Fibroblast of lung (primary cell): ENCODE results near the gene ADCYAP1R1. TPM values are rescaled to one million over a fixed set of nuclear protein-coding genes. Genes with fewer than 3 reads are reported as not detected.

Experiments
- DNase-seq, 2 donors: peaks; one replicate each; pipeline versions ENCODE4 v3.0.0 to v3.0.0-alpha.2; 2010; ENCODE audit warnings: low read depth in 2 of 2
- H2AFZ ChIP-seq: 2 replicates; pipeline ENCODE4 v1.5.1; 2012; ENCODE audit warnings: low read length, control low read depth, inconsistent platforms
- H3K27ac ChIP-seq: 2 replicates; pipeline ENCODE4 v1.5.1; 2011; ENCODE audit warnings: low read length, control low read depth; ENCODE audit not compliant: insufficient read depth
- H3K27me3 ChIP-seq: 2 replicates; pipeline ENCODE4 v1.5.1; 2011; ENCODE audit warnings: mild to moderate bottlenecking, low read length; ENCODE audit not compliant: control insufficient read depth, insufficient read depth
- H3K36me3 ChIP-seq: 2 replicates; pipeline ENCODE4 v1.5.1; 2011; ENCODE audit warnings: low read length; ENCODE audit not compliant: control insufficient read depth, insufficient read depth
- H3K4me1 ChIP-seq: 2 replicates; pipeline ENCODE4 v1.5.1; 2011; ENCODE audit warnings: low read length; ENCODE audit not compliant: control insufficient read depth, insufficient read depth; ENCODE audit errors: extremely low read depth
- H3K4me2 ChIP-seq: 2 replicates; pipeline ENCODE4 v1.5.1; 2011; ENCODE audit warnings: low read length, control low read depth; ENCODE audit not compliant: insufficient read depth; ENCODE audit errors: extremely low read depth
- H3K4me3 ChIP-seq, 4 experiments: fragments of 200-600 bp in 1 of 4; sonication (generic) in 1 of 4; replicated peaks in 1 of 4; 2 replicates each; pipeline ENCODE4 v1.5.1; 2011 to 2016; ENCODE audit warnings: low read length in 4 of 4, low read depth in 3 of 4, mild to moderate bottlenecking in 3 of 4, control low read depth in 2 of 4, inconsistent platforms in 1 of 4, mixed read lengths in 1 of 4; ENCODE audit not compliant: insufficient read depth in 1 of 4; ENCODE audit errors: control extremely low read depth in 1 of 4
- H3K79me2 ChIP-seq: 2 replicates; pipeline ENCODE4 v1.5.1; 2012; ENCODE audit warnings: mild to moderate bottlenecking, low read length, inconsistent platforms; ENCODE audit not compliant: control insufficient read depth, insufficient read depth
- H3K9ac ChIP-seq: 2 replicates; pipeline ENCODE4 v1.5.1; 2011; ENCODE audit warnings: mild to moderate bottlenecking, low read length, control low read depth; ENCODE audit not compliant: insufficient read depth
- H3K9me3 ChIP-seq: 2 replicates; pipeline ENCODE4 v1.5.1; 2012; ENCODE audit warnings: low read depth, low read length; ENCODE audit not compliant: control insufficient read depth, insufficient read depth
- H4K20me1 ChIP-seq: 2 replicates; pipeline ENCODE4 v1.5.1; 2011; ENCODE audit warnings: low read length; ENCODE audit not compliant: control insufficient read depth, insufficient read depth; ENCODE audit errors: extremely low read depth
- CTCF ChIP-seq, 2 donors: IDR thresholded peaks in 1 of 2; conservative IDR thresholded peaks in 1 of 2; 1 replicate in 1 of 2; 2 replicates in 1 of 2; pipeline ENCODE4 v1.5.1; 2011 to 2012; ENCODE audit warnings: low read length in 2 of 2, control low read depth in 1 of 2, inconsistent platforms in 1 of 2, low read depth in 1 of 2, mild to moderate bottlenecking in 1 of 2
- EZH2 ChIP-seq: IDR thresholded peaks from 2 replicates; pipeline ENCODE4 v1.5.1; 2012; ENCODE audit warnings: low read length, control low read depth, mild to moderate bottlenecking; ENCODE audit errors: missing control alignments
- polyA plus RNA-seq, 2 donors: library from polyadenylated mRNA; depleted of rRNA in 1 of 2; stranded (reverse) in 1 of 2; unstranded in 1 of 2; fragments of >200 nt; gene quantifications; 2 replicates each; pipeline ENCODE4 v1.2.1, GENCODE V29; 2011 to 2012; ENCODE audit warnings: missing spikeins in 1 of 2
- total RNA-seq: library from RNA; depleted of rRNA; stranded (reverse); fragments of >200 nt; gene quantifications from 2 replicates; pipeline ENCODE4 v1.2.1, GENCODE V29; 2014

Gene ADCYAP1R1
- total and polyA plus RNA-seq, 2 donors (not counting 1 experiment from before 2014, with no cell fraction given), result not detected

- Histone ChIP-seq H3K27ac (no peak overlapping the region), H3K9me3 (no peaks in the 10 kb centered on the region), H3K4me1 (no peaks in the 10 kb centered on the region), H3K36me3 (no peaks in the 10 kb centered on the region), H4K20me1 (no peaks in the 10 kb centered on the region), H3K27me3 (no peaks in the 10 kb centered on the region), H3K79me2 (no peaks in the 10 kb centered on the region), H3K9ac (no peak overlapping the region), H3K4me3 (no peak overlapping the region), H2AFZ (no peak overlapping the region), H3K4me2 (no peak overlapping the region)
- TF ChIP-seq EZH2 (no peak), CTCF (conservative IDR thresholded peaks at IDR 0.05 in 1 of 2, IDR thresholded peaks at IDR 0.05 in 1 of 2; ENCODE audit: low read depth in 1 of 2, low read length in 2 of 2) (no peak)
- DNase-seq, result no peak
These were observed 22.9 kb downstream of the ADCYAP1R1 start for GRCh38 chr7:31075086-31075405.

- Histone ChIP-seq H3K36me3 (no peaks in the 10 kb centered on the region), H3K4me2 (no peak overlapping the region), H3K4me3 (no peak overlapping the region), H3K4me1 (no peaks in the 10 kb centered on the region), H3K9me3 (no peaks in the 10 kb centered on the region), H4K20me1 (no peaks in the 10 kb centered on the region), H3K79me2 (no peaks in the 10 kb centered on the region), H3K9ac (no peak overlapping the region), H3K27ac (no peak overlapping the region), H3K27me3 (no peaks in the 10 kb centered on the region), H2AFZ (no peak overlapping the region)
- no peak for DNase-seq
- TF ChIP-seq EZH2, result no peak
- TF ChIP-seq CTCF (conservative IDR thresholded peaks at IDR 0.05 in 1 of 2, IDR thresholded peaks at IDR 0.05 in 1 of 2; ENCODE audit: low read depth in 1 of 2, low read length in 2 of 2), result no peak
These were observed 23.9 kb downstream of the ADCYAP1R1 start for GRCh38 chr7:31076051-31076450.

GRCh38 chr7:31076641-31077310 lies 24.7 kb downstream of the ADCYAP1R1 start:
- H3K9ac ChIP-seq, result no peak overlapping the region
- no peaks in the 10 kb centered on the region for H3K27me3 ChIP-seq
- no peaks in the 10 kb centered on the region for H3K36me3 ChIP-seq
- no peak overlapping the region for H2AFZ ChIP-seq
- TF ChIP-seq EZH2, result no peak
- TF ChIP-seq CTCF (conservative IDR thresholded peaks at IDR 0.05 in 1 of 2, IDR thresholded peaks at IDR 0.05 in 1 of 2; ENCODE audit: low read depth in 1 of 2, low read length in 2 of 2), result no peak
- H4K20me1 ChIP-seq, result no peaks in the 10 kb centered on the region
- H3K9me3 ChIP-seq, result no peaks in the 10 kb centered on the region
- no peaks in the 10 kb centered on the region for H3K79me2 ChIP-seq
- no peaks in the 10 kb centered on the region for H3K4me1 ChIP-seq
- no peak overlapping the region for H3K27ac ChIP-seq
- H3K4me3 ChIP-seq, result no peak overlapping the region
- DNase-seq, result no peak
- H3K4me2 ChIP-seq, result no peak overlapping the region
